ENCODE measurements around the gene SUSD4.

The SUSD4 gene

GRCh38 chr1:223363856-223364684 lies at the start of gene SUSD4:
TSS of gene SUSD4 (minus strand) at chr1:223364176. CDS start at chr1:223363425, 751 bp downstream.
- TF ChIP-seq MAX (IDR thresholded peaks at IDR 0.05): peak; percentile 70
- TF ChIP-seq REST (IDR thresholded peaks at IDR 0.05; ENCODE audit: low read depth): no peak

- TF ChIP-seq USF1 (IDR thresholded peaks at IDR 0.05): no peak
- TF ChIP-seq CREB1 (IDR thresholded peaks at IDR 0.05; ENCODE audit: low read depth): no peak
- no peak for TF ChIP-seq RAD21 (IDR thresholded peaks at IDR 0.05; ENCODE audit: low read depth)
- no peak for TF ChIP-seq TCF12 (IDR thresholded peaks at IDR 0.05; ENCODE audit: low read depth)
Observed at GRCh38 chr1:223413216-223413615, 49.2 kb upstream of the SUSD4 start.

- TF ChIP-seq EGR1 (IDR thresholded peaks at IDR 0.05): no peak
- TF ChIP-seq RAD21 (IDR thresholded peaks at IDR 0.05; ENCODE audit: low read depth): no peak
Observed at GRCh38 chr1:223411710-223412109, 47.7 kb upstream of the SUSD4 start.

- TF ChIP-seq TEAD4 (IDR thresholded peaks at IDR 0.05) (no peak), CEBPB (IDR thresholded peaks at IDR 0.05) (no peak), REST (IDR thresholded peaks at IDR 0.05; ENCODE audit: low read depth) (no peak), YY1 (IDR thresholded peaks at IDR 0.05; ENCODE audit: low read depth) (no peak), TCF12 (IDR thresholded peaks at IDR 0.05; ENCODE audit: low read depth) (no peak), USF1 (IDR thresholded peaks at IDR 0.05) (no peak), TAF1 (IDR thresholded peaks at IDR 0.05; ENCODE audit: low read depth) (no peak), EP300 (IDR thresholded peaks at IDR 0.05; ENCODE audit: borderline replicate concordance) (no peak), CREB1 (IDR thresholded peaks at IDR 0.05; ENCODE audit: low read depth) (no peak), ZBTB7A (IDR thresholded peaks at IDR 0.05; ENCODE audit: low read depth) (no peak), MAX (IDR thresholded peaks at IDR 0.05) (no peak), EGR1 (IDR thresholded peaks at IDR 0.05) (no peak), NFIC (IDR thresholded peaks at IDR 0.05) (no peak), FOXM1 (IDR thresholded peaks at IDR 0.05; ENCODE audit: borderline replicate concordance, low read depth) (no peak), RAD21 (IDR thresholded peaks at IDR 0.05; ENCODE audit: low read depth) (no peak)
Observed at GRCh38 chr1:223411309-223411708, 47.3 kb upstream of the SUSD4 start.

- no peak for TF ChIP-seq ZBTB7A (IDR thresholded peaks at IDR 0.05; ENCODE audit: low read depth)
- TF ChIP-seq CREB1 (IDR thresholded peaks at IDR 0.05; ENCODE audit: low read depth): no peak
- no peak for TF ChIP-seq EP300 (IDR thresholded peaks at IDR 0.05; ENCODE audit: borderline replicate concordance)
- no peak for TF ChIP-seq TCF12 (IDR thresholded peaks at IDR 0.05; ENCODE audit: low read depth)
- TF ChIP-seq RAD21 (IDR thresholded peaks at IDR 0.05; ENCODE audit: low read depth): no peak
- TF ChIP-seq MAX (IDR thresholded peaks at IDR 0.05): no peak
- TF ChIP-seq EGR1 (IDR thresholded peaks at IDR 0.05): no peak
Observed at GRCh38 chr1:223410036-223410435, 46.1 kb upstream of the SUSD4 start.

GRCh38 chr1:223405507-223405906 lies 41.5 kb upstream of the SUSD4 start:
- TF ChIP-seq CEBPB (IDR thresholded peaks at IDR 0.05) (no peak), MAX (IDR thresholded peaks at IDR 0.05) (no peak), YY1 (IDR thresholded peaks at IDR 0.05; ENCODE audit: low read depth) (no peak), EP300 (IDR thresholded peaks at IDR 0.05; ENCODE audit: borderline replicate concordance) (no peak), CREB1 (IDR thresholded peaks at IDR 0.05; ENCODE audit: low read depth) (no peak), ZBTB7A (IDR thresholded peaks at IDR 0.05; ENCODE audit: low read depth) (no peak), NFIC (IDR thresholded peaks at IDR 0.05) (no peak), REST (IDR thresholded peaks at IDR 0.05; ENCODE audit: low read depth) (no peak), USF1 (IDR thresholded peaks at IDR 0.05) (no peak), RAD21 (IDR thresholded peaks at IDR 0.05; ENCODE audit: low read depth) (no peak), EGR1 (IDR thresholded peaks at IDR 0.05) (no peak)

Data from Ishikawa (cell line).